OCI-LY7 (cell line): Measurements from ENCODE around the gene TMEM181.

ENCODE experiments used
- CTCF ChIP-seq: fragments of 200-600 bp; sonication (generic); conservative IDR thresholded peaks from 2 replicates; pipeline ENCODE4 v1.5.1; 2014; ENCODE audit warnings: mild to moderate bottlenecking, antibody characterized with exemption, low read length, moderate library complexity, mixed read lengths
- EZH2phosphoT487 ChIP-seq: fragments of 200-600 bp; sonication (generic); IDR thresholded peaks from 2 replicates; pipeline ENCODE4 v1.6.1; 2018; ENCODE audit warnings: low read depth, borderline replicate concordance, mild to moderate bottlenecking, mixed run types, antibody characterized with exemption, low read length, moderate library complexity, mixed read lengths

DNA sequence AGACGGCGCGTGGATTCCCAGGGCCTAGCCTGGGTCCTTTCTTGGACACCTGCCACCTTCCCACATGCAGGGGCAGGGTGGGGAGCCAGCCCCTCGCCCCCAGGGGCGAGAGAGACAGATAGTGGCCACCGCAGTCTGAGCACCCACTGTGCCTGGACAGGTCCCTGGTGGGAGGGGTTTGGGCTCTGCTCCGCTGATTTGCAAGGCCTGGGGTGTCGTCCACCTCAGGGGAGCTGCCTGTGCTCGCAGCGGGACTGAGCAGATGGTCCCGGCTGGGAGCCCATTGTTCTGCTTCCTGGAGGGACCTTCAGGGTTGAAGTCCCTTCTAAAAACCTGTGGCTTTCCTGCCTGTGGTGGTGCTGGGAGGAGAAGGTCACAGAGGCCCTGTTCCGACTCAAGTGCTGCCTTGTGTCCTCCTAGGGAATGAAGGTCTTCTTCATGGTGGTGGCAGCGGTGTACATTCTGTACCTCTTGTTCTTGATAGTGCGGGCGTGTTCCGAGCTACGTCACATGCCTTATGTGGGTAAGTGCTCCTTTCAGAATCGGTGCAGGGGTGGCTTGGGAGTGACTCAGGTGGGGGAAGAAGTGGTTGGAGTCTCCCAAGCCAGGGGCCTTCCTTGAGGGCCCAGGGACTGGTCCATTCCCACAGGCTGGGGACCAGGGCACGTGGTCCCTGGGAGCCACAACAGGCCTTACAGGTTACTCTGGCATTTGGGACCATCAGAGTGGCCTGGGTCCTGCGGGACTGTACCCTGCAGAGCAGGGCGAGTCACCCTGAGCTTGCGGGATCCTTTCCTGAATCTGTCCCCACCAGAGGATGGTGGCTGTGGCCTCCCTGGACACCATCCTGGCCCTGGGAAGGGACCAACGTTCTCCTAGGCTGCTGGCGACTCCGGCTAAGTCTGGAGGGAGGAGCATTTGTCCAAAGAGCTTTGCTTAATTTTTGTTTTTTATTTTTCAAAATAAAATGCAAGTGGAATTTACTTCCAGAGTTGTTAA, 65.1 kb downstream of the TMEM181 start:
- TF ChIP-seq CTCF: no peak
- no peak for TF ChIP-seq EZH2phosphoT487
